ENCODE results near the gene POMT2.

GRCh38 chr14:77258566-77258965 lies 62.1 kb downstream of the POMT2 start:
- TF ChIP-seq REST (IDR thresholded peaks at IDR 0.05; ENCODE audit: insufficient read depth in 1 of 2, low read depth in 2 of 2, low read length in 2 of 2) (no peak), POLR2AphosphoS5 (IDR thresholded peaks at IDR 0.05; ENCODE audit: low read depth, low read length) (no peak), FOXP2 (optimal IDR thresholded peaks at IDR 0.05; ENCODE audit: borderline replicate concordance, extremely low read depth, extremely low read length, insufficient read depth) (no peak), SIN3A (IDR thresholded peaks at IDR 0.05; ENCODE audit: borderline replicate concordance, insufficient read depth, low read length) (no peak), TAF1 (IDR thresholded peaks at IDR 0.05; ENCODE audit: borderline replicate concordance, insufficient read depth, low read length) (no peak)

Data from PFSK-1 (cell line).